ENCODE data around the gene TMEM44.

TMEM44 gene

DNA sequence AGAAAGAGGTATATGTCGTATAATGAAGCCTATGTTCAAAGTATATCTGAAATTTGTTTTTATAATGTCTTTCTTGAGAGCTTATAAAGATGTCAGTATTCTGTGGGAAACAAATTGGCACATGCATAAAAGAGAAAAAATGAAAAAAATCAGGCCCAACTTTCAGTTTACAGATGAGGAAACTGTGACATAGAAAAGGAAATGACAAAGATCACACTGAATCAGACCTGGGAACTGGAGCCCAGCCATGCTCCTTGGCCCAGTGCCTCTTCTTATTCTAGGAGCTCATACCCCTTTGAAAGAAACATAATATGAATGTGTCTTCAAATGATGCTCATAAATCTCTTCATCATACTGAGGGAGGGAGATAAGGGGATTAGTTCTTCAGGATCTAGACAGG, 48.4 kb downstream of the TMEM44 start:
- in situ Hi-C loops (cut with MboI; ENCODE audit: low sequenced_read_pairs) = loop anchor here (25.0 kb wide), 1 partner anchor 248 kb away; no protein-coding TSS in a partner anchor

- in situ Hi-C loops (cut with MboI; ENCODE audit: low sequenced_read_pairs) = loop anchor here (25.0 kb wide), 1 partner anchor 247 kb away; no protein-coding TSS in a partner anchor
Measured at GRCh38 chr3:194584320-194584776, 48.9 kb downstream of the TMEM44 start.

- in situ Hi-C loops (cut with MboI; ENCODE audit: low sequenced_read_pairs) = loop anchor here (25.0 kb wide), 1 partner anchor 245 kb away; no protein-coding TSS in a partner anchor
Measured at GRCh38 chr3:194582196-194582905, 50.9 kb downstream of the TMEM44 start.

DNA sequence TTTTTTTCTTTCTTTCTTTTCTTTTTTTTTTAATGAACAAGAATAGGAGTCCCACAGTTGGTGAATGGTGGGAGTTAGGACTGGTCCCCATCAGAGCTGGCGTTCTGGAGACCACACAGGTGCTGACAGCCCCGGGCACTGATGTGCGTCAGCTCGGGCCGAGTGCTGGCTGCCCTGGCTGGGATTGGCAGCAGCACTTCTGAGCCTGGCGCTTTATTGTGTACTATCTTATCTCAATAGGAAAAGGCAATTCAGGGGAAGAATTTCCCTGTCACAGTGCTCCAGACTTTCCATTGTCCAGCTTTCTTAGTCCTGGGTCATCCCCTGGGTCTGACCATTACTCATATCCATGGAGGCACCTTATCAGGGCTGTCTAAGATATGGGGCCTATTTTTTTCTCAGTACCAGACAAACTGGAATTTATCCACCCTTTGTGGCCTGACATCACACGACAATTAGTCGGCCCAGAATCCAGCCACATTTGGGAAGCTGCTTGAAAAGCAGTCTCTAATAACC, 54.1 kb downstream of the TMEM44 start:
- in situ Hi-C loops (cut with MboI; ENCODE audit: low sequenced_read_pairs) = loop anchor here (25.0 kb wide), 1 partner anchor 242 kb away; no protein-coding TSS in a partner anchor

DNA sequence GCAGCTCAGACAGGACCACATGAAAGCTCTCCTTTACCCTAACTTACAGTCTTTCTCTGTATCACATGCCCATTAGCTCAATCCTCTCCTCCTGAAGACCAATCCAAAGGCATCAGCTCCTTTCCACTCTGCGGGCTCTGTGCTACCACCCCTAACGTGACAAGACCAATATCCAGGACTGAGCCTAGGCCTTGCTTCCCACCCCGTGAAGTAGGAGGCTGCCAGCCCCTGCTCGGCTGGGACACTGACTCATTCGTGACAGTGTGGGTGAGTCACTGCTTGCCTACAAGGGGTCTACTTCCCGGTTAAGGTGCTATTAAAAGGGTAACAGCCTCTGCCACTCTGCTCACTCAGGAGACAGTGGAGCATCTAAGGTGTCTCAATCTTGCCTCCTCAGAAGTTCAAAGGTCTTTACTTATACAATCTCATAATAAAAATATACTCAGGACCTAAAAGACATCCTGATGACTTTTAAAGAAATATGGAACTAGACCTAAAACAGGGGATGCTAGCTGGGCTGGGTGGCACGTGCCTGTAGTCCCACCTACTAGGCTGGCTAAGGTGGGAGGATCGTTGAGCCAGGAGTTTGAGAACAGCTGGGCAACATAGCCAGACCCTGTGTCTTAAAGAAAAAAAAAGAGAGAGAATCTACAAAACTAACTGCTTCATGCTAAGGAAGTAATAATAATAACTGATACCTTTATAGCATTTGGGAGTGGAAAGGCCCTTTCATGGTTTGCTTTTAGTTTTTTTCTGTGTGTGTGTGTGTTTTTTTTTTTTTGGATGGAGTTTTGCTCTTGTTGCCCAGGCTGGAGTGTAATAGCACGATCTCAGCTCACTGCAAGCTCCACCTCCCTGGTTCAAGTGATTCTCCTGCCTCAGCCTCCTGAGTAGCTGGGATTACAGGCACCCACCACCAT, 55.0 kb downstream of the TMEM44 start:
- in situ Hi-C loops (cut with MboI; ENCODE audit: low sequenced_read_pairs) = loop anchor here (25.0 kb wide), 1 partner anchor 241 kb away; no protein-coding TSS in a partner anchor

- in situ Hi-C loops (cut with MboI; ENCODE audit: low sequenced_read_pairs) = loop anchor here (25.0 kb wide), 1 partner anchor 238 kb away; no protein-coding TSS in a partner anchor
Measured at GRCh38 chr3:194575484-194576210, 57.6 kb downstream of the TMEM44 start.

DNA sequence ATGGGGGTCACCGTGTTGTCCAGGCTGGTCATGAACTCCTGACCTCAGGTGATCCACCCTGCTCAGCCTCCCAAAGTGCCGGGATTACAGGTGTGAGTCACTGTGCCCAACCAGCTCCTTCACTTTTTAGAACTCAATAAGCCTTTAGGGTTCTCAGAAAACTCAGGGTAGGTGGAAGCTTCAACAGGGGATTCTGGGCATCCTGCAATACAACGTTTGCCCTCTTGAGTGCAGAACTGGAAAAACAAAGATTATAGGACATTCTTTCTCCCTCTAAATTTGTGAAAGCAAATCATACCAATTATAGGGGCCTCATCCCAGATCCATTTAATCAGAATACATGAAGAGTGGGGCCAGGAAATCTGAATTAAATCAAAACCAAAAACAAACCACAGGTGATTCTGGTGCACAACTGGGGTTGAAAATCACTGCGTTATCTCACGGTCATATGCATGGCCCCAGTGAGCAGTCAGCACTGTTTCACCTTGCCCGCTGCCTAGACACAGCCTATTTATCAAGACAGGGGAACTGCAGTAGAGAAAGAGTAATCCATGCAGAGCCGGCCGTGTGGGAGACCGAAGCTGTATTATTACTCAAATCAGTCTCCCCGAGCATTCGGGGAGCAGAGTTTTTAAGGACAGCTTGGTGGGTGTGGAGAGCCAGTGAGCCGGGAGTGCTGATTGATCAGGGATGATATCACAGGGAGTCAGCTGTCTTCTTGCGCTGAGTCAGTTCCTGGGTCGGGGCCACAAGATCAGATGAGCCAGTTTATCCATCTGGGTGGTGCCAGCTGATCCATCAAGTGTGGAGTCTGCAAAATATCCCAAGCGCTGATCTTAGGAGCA, 58.4 kb downstream of the TMEM44 start:
- in situ Hi-C loops (cut with MboI; ENCODE audit: low sequenced_read_pairs) = loop anchor here (25.0 kb wide), 1 partner anchor 238 kb away; no protein-coding TSS in a partner anchor

DNA sequence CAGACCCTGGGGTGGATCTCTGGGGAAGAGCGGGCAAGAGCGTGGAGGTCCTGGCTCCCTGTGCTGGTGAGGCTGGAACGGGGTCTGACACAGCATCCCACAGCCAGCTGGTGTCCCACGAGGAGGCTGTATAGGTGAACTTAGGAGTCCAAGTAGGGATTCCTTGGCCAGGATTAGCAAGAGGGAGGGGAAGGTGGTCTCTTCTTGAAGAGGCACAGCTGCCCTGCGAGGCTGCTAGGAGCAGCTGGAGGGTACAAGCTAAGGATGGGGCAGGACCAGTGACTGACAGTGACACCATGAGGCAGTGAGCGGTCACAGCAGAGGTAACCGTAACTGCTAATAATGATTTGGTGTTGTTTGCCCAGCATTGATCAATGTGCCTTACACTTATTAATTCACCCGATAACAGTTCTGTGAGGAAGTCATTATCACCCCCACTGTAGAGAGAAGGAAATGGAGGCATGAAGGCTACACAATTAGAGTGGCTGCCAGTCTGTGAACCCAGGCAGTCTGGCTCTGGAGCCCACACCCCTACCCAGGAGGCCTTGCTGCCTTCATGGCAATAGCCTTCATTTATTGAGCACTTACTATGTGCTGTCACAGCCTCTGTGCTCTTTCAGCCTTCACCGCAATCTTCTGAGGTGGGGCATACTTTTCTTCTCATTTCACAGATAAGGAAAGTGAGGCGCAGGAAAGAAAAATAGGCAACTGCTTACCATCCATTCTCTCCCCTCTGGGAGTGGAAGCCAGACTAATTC, 59.4 kb downstream of the TMEM44 start:
- in situ Hi-C loops (cut with MboI; ENCODE audit: low sequenced_read_pairs) = no loop called here

DNA sequence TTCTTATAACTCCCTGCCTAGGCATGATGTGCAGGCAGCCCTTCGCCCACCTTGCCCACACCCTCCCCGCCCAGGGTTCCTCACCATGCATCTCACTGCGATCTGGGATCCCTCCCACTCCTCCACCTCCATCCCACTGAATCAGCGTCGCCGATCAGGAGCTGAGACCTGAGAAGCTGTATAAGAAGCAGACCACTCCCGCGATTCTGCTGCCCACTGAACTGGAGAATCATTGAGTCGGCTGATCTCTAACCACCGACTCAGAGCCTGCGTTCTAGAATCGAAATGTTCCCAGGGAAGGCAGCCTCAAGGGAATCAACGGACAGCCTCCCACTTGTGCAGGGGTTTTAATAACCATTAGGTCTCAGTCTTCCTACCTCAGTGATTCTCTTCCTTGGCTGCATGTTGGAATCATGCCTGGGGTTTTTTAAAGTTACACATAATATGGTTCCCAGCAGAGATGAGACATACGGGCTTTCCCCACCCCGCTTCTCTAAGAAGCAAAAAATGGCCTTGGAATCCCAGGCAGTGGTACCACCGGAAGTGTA, 60.2 kb downstream of the TMEM44 start:
- in situ Hi-C loops (cut with MboI; ENCODE audit: low sequenced_read_pairs) = no loop called here

GRCh38 chr3:194572143-194572789, 61.0 kb downstream of the TMEM44 start:
- in situ Hi-C loops (cut with MboI; ENCODE audit: low sequenced_read_pairs) = no loop called here

GRCh38 chr3:194571491-194572142, 61.6 kb downstream of the TMEM44 start:
- in situ Hi-C loops (cut with MboI; ENCODE audit: low sequenced_read_pairs) = no loop called here

GRCh38 chr3:194570898-194571297, 62.3 kb downstream of the TMEM44 start:
- in situ Hi-C loops (cut with MboI; ENCODE audit: low sequenced_read_pairs) = no loop called here

- in situ Hi-C loops (cut with MboI; ENCODE audit: low sequenced_read_pairs) = no loop called here
Measured at GRCh38 chr3:194570235-194570634, 63.0 kb downstream of the TMEM44 start.

- in situ Hi-C loops (cut with MboI; ENCODE audit: low sequenced_read_pairs) = no loop called here
Measured at GRCh38 chr3:194569252-194569651, 64.0 kb downstream of the TMEM44 start.

DNA sequence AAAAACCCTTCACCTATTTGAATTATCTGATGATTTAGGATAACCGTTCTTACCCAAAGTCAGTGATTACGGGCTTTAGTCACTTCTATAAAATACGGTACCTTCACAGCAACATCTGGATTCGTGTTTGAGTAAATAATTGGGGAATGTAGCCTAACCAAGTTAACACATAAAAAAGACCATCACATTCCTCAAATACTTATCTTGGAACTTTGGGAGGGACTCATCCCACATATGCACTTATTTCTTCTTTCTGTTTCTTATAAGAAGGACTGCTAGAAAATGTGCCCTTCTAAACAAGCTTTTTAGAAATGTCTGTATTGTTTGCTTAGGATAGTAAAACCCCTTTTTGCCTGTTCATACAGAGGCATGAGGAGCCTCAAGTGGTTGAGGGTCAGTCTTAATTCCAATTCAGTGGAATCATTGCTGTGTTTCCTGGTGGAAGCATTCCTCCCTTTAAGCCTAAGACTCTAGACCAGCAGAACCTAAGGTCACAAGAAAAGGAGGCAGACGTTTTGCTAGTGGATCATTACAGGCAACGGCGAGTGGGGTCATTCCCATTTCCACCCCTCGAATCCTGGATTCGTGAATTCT, 67.5 kb downstream of the TMEM44 start:
- in situ Hi-C loops (cut with MboI; ENCODE audit: low sequenced_read_pairs) = no loop called here

DNA sequence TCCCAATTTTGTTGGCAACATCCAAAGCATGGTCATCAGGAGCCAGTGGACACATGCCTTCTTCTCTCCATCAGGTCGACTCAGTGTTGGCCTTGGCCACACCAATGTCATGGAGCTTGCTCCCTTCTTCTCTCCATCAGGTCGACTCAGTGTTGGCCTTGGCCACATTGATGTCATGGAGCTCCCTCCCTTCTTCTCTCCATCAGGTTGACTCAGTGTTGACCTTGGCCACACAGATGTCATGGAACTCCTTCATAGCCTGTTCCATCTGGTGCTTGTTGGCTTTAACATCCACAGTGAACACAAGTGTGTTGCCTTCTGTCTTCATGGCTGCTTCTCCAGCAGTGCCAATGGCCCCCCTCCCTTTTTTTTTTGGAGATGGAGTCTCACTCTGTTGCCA, 70.2 kb downstream of the TMEM44 start:
- in situ Hi-C loops (cut with MboI; ENCODE audit: low sequenced_read_pairs) = no loop called here

DNA sequence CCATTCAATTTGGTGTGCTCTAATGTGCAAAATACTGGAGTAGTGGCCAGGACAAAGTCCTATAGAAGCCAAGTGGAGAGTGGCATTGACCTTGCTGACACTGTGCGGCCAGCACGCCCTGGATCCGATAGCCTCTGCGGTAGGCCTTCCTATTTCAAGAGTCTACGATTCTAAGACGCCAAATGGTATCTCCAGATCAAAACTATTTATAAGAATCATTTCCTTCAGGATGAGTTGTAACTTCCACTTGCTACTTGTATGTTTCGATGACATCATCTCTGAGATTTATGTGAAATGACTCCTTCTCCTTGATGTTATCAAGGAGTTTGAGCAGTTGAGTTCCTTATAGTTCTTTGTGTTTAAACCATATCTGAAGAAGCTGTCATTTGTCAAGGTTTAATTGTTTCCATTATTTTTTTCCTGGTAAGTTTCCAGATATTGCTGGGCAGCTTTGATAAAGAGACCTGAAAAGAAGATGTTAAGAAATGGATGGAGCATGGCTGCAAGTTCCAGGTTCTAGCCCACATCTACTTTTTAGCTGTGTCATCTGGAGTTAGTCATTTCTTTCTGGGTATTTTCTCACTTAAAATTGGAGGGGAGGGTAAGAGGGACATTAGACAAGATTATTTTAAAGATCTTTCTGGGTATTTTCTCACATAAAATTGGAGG, 71.8 kb downstream of the TMEM44 start:
- in situ Hi-C loops (cut with MboI; ENCODE audit: low sequenced_read_pairs) = no loop called here
